ENCODE data around the gene TIGD7. TPM values are rescaled to one million over a fixed set of nuclear protein-coding genes. Genes with fewer than 3 reads are reported as not detected.

TIGD7 gene
- total RNA-seq, 1 donor: 6.5 TPM

DNA sequence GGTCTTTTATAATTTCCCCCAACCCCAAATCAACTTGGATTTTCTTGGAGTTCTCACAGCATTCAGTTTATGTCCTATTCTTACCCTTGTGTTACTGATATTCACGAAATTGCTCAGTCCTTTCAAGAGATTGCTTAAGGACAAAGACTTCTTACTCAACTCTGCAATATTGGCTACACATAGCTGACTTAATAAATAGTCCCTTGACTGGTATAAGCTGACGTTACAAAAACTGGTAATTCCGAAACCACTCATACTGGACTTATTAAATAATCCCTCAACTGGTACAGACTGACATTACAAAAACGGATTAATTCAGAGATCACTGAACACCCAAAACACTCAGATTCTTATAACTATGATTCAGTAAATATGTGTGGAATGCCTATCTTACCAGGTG, 860 bp downstream of the TIGD7 start:
- DNase-seq (ENCODE audit: insufficient read length, low spot score, missing footprints): no peak
- H3K9me3 ChIP-seq (ENCODE audit: low read depth, low read length): peaks cover 4% of the 10 kb centered on the region

DNA sequence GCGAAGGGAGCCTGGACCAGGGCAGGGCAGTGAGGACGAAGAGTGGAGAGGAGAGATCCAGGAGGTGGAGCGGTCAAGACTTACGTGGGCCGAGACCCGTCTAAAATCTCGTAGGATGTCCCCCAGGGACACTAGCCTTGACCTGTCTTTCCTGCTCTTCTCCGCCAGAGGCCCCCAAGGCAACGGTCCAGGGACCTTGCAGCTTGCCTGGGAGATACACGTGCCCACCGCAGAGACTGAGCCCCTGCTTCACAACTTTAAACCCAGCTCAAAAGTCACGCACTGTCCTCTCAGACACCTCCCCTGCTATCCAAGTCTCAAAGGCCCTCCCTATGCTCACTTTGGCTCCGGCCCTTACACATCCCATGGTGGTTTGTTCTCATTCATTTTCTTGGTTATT, 9.4 kb downstream of the TIGD7 start:
- no peak for DNase-seq (ENCODE audit: insufficient read length, low spot score, missing footprints)
- Histone ChIP-seq H3K4me1 (ENCODE audit: insufficient read depth, low read length) (no peaks in the 10 kb centered on the region), H3K4me3 (ENCODE audit: insufficient read depth, low read length) (no peak overlapping the region), H4K20me1 (ENCODE audit: insufficient read depth, low read length) (peaks cover under 1% of the 10 kb centered on the region), H3K79me2 (ENCODE audit: insufficient read depth, low read length) (peaks cover 38% of the 10 kb centered on the region), H3K9me3 (ENCODE audit: low read depth, low read length) (peaks cover 21% of the 10 kb centered on the region), H3K27ac (ENCODE audit: low read depth, low read length) (no peak overlapping the region), H3K4me2 (ENCODE audit: insufficient read depth, low read length) (no peak overlapping the region), H3K27me3 (ENCODE audit: insufficient read depth, low read length) (no peaks in the 10 kb centered on the region), H2AFZ (ENCODE audit: low read length) (no peak overlapping the region), H3K36me3 (ENCODE audit: insufficient read depth, low read length) (peaks cover 19% of the 10 kb centered on the region)
- TF ChIP-seq, protein P1, sequence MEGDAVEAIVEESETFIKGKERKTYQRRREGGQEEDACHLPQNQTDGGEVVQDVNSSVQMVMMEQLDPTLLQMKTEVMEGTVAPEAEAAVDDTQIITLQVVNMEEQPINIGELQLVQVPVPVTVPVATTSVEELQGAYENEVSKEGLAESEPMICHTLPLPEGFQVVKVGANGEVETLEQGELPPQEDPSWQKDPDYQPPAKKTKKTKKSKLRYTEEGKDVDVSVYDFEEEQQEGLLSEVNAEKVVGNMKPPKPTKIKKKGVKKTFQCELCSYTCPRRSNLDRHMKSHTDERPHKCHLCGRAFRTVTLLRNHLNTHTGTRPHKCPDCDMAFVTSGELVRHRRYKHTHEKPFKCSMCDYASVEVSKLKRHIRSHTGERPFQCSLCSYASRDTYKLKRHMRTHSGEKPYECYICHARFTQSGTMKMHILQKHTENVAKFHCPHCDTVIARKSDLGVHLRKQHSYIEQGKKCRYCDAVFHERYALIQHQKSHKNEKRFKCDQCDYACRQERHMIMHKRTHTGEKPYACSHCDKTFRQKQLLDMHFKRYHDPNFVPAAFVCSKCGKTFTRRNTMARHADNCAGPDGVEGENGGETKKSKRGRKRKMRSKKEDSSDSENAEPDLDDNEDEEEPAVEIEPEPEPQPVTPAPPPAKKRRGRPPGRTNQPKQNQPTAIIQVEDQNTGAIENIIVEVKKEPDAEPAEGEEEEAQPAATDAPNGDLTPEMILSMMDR (IDR thresholded peaks at IDR 0.05; ENCODE audit: extremely low read depth, low read depth, low read length): no peak

More for the DNA sequence above, 860 bp downstream of the TIGD7 start:
- H3K4me3 ChIP-seq (ENCODE audit: insufficient read depth, low read length): peak overlapping the region; percentile 91
- H2AFZ ChIP-seq (ENCODE audit: low read length): peak overlapping the region; percentile 97
- H3K79me2 ChIP-seq (ENCODE audit: insufficient read depth, low read length): peaks cover 45% of the 10 kb centered on the region
- peaks cover 31% of the 10 kb centered on the region for H3K36me3 ChIP-seq (ENCODE audit: insufficient read depth, low read length)
- H4K20me1 ChIP-seq (ENCODE audit: insufficient read depth, low read length): no peaks in the 10 kb centered on the region
- peaks cover 7% of the 10 kb centered on the region for H3K4me1 ChIP-seq (ENCODE audit: insufficient read depth, low read length)
- TF ChIP-seq, protein P1 (IDR thresholded peaks at IDR 0.05; ENCODE audit: extremely low read depth, low read depth, low read length): no peak
- H3K4me2 ChIP-seq (ENCODE audit: insufficient read depth, low read length): peak overlapping the region; percentile 82
- no peak overlapping the region for H3K27ac ChIP-seq (ENCODE audit: low read depth, low read length)
- no peaks in the 10 kb centered on the region for H3K27me3 ChIP-seq (ENCODE audit: insufficient read depth, low read length)

DNA sequence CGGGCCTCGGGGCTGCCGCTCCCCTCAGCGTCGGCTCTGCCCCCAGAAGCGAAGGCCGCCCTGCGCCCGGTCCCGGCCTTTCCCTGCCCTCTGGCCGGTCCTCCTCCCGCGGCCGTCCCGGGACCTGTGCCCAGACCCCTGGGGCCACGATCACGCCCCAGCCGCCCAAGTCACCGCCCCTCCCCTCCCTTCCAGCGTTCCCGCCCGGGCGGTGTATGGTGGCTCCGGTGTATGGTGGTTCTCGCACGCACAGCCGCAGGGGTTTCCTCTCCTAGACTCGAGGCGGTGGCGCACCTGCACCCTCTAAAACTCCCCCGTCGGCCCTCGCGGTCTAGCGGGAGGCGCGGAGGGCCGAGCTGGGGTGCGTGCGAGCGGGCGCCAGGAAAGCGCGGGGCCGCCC, 10.0 kb downstream of the TIGD7 start:
- no peak for DNase-seq (ENCODE audit: insufficient read length, low spot score, missing footprints)
- H3K9me3 ChIP-seq (ENCODE audit: low read depth, low read length): peaks cover 27% of the 10 kb centered on the region
- H3K4me1 ChIP-seq (ENCODE audit: insufficient read depth, low read length): no peaks in the 10 kb centered on the region
- H3K4me3 ChIP-seq (ENCODE audit: insufficient read depth, low read length): no peak overlapping the region
- TF ChIP-seq, protein P1 (IDR thresholded peaks at IDR 0.05; ENCODE audit: extremely low read depth, low read depth, low read length): no peak
- H2AFZ ChIP-seq (ENCODE audit: low read length): no peak overlapping the region
- H3K79me2 ChIP-seq (ENCODE audit: insufficient read depth, low read length): peaks cover 43% of the 10 kb centered on the region
- no peak overlapping the region for H3K27ac ChIP-seq (ENCODE audit: low read depth, low read length)
- no peak overlapping the region for H3K4me2 ChIP-seq (ENCODE audit: insufficient read depth, low read length)
- no peaks in the 10 kb centered on the region for H3K27me3 ChIP-seq (ENCODE audit: insufficient read depth, low read length)
- peaks cover 21% of the 10 kb centered on the region for H3K36me3 ChIP-seq (ENCODE audit: insufficient read depth, low read length)
- peaks cover 6% of the 10 kb centered on the region for H4K20me1 ChIP-seq (ENCODE audit: insufficient read depth, low read length)

DNA sequence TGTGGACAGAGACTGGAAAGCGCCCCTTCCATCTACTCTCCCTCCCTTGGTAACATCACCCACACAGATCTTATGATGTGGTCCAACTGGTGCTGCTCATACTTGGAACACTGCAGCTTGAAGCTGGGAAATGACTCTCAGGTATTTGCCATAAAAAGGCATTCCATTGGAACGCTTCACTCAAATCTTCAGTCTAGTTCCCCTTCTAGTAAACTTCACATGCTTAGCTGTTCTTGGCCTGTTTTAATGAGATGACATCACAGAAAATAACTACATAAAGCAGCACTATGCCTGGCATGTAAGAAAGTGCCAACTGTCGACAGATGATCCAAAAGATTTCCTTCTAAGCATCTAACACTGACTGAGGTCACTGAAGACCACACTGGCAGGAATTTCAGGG, 12.6 kb downstream of the TIGD7 start:
- H3K27ac ChIP-seq (ENCODE audit: low read depth, low read length): peak overlapping the region; percentile 39
- H3K9me3 ChIP-seq (ENCODE audit: low read depth, low read length): peaks cover 40% of the 10 kb centered on the region
- H3K79me2 ChIP-seq (ENCODE audit: insufficient read depth, low read length): peaks cover 62% of the 10 kb centered on the region
- peaks cover 7% of the 10 kb centered on the region for H4K20me1 ChIP-seq (ENCODE audit: insufficient read depth, low read length)
- H3K36me3 ChIP-seq (ENCODE audit: insufficient read depth, low read length): peaks cover 43% of the 10 kb centered on the region
- H3K4me2 ChIP-seq (ENCODE audit: insufficient read depth, low read length): no peak overlapping the region
- no peak overlapping the region for H3K4me3 ChIP-seq (ENCODE audit: insufficient read depth, low read length)
- H3K27me3 ChIP-seq (ENCODE audit: insufficient read depth, low read length): no peaks in the 10 kb centered on the region
- H2AFZ ChIP-seq (ENCODE audit: low read length): no peak overlapping the region
- TF ChIP-seq, protein P1 (IDR thresholded peaks at IDR 0.05; ENCODE audit: extremely low read depth, low read depth, low read length): no peak
- no peak for DNase-seq (ENCODE audit: insufficient read length, low spot score, missing footprints)
- H3K4me1 ChIP-seq (ENCODE audit: insufficient read depth, low read length): no peaks in the 10 kb centered on the region
